Activated CD4-positive, CD25-positive, alpha-beta regulatory T cell treated with anti-CD3 and anti-CD28 coated beads, Interleukin-2, amount 50 U/mL, for 16 hours (primary cell): ENCODE results near the gene TTBK2.
A peak's percentile ranks its signal among the peaks of the same experiment; 100 is the strongest.
"Not testable (repeated sequence)": the region's sequence is repeated elsewhere in the genome, so short reads cannot be mapped to it uniquely, and the experiment has no call there.

ENCODE experiments used
- DNase-seq: peaks from one replicate; pipeline ENCODE4 v3.0.0-alpha.2; 2020; ENCODE audit warnings: low read depth, low spot score

Gene TTBK2

DNA sequence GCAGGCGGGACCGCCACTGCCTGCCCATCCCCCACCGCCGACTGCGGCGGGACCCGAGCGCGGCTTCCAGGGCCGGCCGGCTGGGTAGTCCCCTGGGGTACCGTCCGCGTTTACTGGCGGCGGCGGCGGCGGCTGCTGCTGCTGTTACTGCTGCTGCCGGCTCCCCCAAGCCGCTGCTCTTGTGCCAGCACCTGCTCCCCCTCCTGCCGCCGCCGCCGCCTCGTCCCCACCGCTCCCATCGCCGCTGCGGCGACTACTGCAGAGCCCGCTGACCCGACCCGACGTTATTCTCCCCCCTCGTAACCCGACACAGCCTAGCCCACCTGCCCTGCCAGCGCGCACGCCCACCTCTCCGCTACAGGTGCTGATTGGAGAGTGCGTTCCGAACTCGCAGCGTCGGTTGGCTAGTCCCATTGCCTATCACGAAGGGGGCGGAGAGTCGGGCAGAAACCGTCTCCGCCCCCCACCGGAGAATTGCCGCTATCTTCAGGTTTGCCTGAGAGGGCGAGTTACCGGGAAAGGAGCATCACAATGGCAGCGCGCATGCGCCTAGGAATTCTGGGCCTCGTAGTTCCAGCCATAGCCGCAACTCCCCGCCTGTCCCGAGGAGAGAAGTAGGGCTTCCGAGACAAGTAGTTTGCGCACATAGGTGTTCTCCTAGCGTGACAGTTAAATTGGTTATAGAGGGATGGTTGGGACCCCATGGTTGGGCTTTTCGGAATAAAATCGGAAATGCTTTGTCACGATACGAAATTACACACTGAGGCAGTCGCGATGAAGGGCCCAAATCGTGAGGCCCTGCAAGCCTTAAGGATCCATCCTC, at the start of gene TTBK2:
TTBK2 (minus strand) TSS at position 260 of the 823 bp plus-strand sequence. CDS start 42,161 bp downstream, outside the sequence.
- peak; percentile 95 for DNase-seq

DNA sequence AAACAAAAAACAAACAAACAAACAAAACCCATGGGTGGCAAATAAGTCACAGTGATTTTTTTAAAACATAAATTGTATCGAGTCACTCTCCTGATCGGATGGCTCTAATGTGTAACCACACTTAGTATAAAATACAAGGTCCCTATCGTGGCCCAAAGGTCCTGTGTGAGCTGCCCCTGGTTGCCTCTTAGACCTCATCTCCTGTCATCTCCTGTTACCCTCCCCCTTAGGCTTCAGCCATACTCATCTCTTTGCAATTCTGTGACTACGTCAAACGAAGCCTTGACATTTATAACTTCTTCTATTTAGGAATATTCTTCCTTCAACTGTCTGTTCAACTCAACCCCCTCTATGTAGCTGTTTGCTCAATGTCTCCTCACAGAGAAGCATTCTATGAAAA, 43.9 kb upstream of the TTBK2 start:
- DNase-seq: no peak

DNA sequence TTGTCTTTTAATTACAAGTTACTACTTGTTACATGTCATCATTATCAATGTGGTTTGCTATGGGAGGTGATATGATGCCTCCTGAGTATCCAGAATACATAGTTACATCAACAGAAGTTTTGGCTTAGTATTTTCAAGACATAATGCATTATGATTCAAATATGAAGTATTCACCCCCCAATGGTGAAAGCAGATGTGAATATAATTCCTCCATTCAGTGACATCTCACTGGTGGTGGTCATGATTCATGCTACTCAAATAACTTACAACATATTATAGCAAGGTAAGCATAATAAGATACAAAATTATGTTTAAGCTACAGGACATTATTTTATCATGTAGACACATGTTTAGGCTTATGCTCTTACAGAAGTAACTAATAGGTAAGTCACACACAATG, 34.9 kb upstream of the TTBK2 start:
- DNase-seq: no peak

DNA sequence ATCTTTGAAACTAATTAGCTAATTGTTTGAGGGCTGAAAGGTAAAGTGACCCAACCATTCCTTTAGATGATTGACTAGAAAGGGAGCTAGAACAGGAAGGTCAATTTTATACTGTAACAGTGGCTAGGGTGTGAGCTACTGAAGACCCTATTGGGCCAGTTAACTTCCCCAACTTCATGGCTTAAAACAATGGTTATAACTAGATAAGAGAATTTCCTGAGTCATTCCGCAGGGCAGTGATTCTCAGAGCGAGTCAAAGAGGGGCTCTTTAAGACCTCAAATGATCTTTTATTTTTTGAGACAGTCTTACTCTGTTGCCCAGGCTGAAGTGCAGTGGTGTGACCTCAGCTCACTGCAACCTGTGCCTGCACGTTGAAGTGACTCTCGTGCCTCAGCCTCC, 33.7 kb upstream of the TTBK2 start:
- DNase-seq: no peak

DNA sequence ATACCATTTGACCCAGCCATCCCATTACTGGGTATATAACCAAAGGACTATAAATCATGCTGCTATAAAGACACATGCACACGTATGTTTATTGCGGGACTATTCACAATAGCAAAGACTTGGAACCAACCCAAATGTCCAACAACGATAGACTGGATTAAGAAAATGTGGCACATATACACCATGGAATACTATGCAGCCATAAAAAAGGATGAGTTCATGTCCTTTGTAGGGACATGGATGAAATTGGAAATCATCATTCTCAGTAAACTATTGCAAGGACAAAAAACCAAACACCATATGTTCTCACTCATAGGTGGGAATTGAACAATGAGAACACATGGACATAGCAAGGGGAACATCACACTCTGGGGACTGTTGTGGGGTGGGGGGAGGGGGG, 28.3 kb upstream of the TTBK2 start:
- DNase-seq: not testable (repeated sequence)

DNA sequence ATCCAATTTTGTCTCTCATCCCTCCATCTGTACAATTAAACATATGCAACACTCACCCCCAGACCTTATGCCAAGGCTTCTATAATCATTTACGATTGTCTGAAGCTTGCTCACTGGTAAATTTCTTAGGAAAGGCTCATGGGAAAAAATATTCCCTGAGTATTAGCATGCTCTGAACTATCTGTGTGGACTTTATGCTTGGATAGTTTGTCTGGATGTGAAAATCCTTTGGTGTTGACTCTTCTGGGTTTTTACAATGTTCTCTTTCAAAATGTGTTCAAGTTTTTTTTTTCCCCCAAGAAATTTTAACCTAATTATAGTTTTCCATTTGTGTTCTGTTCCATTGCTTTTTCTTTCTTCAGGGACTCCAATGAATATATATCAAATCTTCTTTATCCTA, 19.9 kb upstream of the TTBK2 start:
- DNase-seq: no peak

DNA sequence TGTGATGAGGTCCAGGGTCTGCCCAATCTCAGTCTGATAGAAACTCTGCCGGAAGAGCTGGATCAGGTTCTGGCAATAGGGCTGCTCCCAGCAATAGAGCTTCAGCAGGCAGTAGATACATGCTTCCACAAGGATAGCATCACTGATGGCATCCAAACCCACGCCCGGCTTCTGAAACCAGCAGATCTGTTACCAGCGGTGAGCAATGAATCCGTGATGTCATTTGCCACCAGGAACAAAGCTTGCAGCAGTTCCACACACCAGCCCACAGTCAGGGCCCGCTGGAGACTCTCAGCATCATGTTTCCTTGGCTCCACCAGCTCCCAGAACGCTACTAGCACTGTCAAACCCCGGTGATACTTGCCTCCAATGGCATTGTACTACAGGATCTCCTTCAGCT, 19.3 kb upstream of the TTBK2 start:
- DNase-seq: no peak

DNA sequence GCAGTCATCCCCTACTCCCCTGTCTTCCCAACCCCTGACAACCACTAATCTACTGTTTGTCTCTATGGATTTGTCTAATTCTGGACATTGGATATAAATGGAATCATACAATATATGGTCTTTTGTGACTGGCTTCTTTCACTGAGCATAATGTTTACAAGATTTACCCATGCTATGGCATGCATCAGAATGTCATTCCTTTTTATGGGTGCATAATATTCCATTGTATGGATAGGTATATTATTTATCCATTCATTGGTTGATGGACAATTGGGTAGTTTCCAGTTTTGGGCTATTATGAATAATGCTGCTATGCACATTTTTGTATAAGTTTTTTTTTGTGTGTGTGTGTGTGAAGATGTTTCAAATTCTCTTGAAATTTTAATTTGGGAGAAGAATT, 16.6 kb upstream of the TTBK2 start:
- no peak for DNase-seq

DNA sequence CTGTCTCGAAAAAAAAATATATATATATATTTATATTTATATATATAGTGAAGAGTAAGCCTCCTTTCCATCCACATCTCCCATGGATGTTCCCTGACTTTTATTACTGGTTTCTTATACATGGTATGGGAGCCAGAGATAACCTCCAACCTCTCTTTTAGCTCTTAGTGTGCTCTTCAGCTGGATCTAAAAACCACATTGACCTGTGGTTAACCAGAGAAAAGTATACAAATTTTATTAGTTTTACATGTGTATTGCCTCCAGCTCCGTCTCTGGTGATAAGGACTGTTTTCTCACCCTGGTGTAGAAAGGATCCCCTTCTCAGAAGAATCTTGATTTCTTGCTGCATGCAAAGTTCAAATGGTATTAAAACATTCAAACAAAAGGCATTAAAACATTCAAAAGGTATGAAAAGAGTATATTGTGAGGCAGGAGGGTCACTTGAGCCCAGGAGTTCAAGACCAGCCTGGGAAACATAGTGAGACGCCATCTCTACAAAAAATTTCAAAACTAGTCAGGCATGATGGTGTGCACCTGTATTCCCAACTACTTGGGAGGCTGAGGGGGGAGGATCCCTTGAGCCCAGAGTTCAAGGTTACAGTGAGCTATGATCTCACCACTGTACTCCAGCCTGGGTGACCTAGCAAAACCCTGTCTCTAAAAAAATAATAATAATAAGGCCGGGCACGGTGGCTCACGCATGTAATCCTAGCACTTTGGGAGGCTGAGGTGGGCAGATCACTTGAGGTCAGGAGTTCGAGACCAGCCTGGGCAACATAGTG, 13.5 kb upstream of the TTBK2 start:
- DNase-seq: no peak

DNA sequence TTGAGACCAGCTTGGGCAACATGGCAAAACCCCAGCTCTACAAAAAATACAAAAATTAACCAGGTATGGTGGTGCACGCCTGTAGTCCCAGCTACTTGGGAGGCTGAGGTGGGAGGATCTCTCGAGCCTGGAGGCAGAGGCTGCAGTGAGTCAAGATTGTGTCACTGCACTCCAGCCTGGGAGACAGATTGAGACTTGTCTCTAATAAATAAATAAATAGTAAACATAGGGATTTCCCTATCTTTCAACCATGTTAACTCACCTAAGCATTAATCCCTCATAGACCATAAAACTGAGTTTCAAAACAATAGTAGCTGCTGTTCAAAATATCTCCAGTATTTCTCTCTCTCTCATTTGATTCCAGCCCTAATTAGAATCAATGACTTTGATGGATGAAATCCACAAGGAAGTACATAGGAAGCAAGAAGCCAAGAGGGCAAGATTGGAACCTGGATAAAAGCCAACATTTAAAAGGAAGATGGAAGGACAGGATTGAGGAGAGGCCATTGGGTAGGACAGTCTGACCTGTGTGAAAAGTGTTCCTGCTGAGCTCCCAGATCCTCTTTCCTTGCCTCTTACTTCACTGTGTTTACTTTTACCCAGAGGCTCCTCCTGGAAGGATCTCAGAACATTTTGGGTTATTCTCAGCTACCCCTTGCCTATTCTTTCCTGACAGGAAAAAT, 12.4 kb upstream of the TTBK2 start:
- DNase-seq: no peak

DNA sequence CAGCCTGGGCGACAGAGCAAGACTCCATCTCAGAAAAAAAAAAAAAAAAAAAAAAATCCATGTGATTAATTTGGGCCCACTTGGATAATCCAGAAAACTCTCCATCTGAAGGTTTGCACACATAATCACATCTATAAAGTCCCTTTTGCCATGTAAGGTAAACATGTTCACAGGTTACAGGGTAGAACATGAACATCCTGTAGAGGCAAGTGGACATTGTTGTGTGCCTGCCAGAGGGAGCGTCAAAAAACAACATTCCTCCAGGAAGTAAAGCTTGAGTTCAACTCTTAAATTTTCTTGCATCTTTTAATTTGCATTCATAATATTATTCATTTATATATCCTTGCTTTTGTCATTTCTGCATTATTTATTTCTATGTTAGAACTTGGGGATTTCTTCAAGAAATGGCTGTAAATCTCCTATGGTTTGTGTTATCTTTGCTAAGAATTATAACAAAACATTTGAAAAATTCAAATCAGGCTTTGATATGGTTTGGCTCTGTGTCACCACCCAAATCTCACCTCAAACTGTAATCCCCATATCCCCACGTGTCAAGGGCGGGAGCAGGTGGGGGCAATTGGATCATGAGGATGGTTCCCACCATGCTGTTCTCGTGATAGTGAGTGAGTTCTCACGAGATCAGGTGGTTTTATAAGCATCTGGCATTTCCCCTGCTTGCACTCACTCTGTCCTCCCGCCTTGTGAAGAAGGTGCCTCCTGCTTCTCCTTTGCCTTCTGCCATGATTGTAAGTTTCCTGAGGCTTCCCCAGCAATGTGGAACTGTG, 11.3 kb upstream of the TTBK2 start:
- DNase-seq: no peak

DNA sequence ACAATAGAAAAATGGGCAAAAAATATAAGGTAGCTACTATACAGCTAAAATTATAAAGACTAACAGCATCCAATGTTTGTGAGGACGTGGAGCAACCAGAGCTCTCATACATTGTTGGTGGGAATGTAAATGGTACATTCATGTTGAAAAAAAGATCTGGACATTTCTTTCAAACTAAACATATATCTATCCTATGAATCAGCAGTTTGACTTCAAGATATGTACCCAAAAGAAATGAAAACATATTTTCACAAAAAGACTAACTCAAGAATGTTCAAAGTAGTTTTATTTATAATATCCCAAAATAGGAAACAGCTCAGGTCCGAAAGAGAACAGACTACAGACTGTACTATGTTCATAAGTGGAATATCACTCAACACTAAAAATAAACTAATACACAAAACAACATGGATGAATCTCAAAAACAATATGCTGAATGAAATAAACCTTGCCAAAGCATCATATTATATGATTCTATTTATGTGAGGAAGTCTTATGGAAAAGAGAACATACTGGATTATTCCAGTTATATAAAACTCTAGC, 8.8 kb upstream of the TTBK2 start:
- DNase-seq: no peak

DNA sequence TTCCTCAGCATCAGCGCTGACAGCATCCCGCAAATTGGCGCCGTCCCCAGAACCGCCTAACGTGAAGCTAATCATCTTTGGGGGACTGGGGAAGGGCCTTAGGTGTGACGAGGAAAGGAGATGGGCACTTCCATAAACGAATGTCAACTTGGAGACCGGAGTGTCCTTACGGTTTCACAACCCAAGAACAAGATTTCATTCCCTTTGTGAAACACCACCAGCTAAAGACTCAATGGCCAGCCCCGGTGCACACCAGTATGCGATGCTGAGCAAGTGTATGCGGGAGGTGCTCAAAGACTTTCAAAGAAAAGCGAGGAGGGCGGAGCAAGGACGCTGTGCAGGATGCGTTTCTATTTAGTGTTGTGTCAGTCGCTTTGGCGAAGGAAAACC, 759 bp upstream of the TTBK2 start:
- DNase-seq: peak; percentile 8

DNA sequence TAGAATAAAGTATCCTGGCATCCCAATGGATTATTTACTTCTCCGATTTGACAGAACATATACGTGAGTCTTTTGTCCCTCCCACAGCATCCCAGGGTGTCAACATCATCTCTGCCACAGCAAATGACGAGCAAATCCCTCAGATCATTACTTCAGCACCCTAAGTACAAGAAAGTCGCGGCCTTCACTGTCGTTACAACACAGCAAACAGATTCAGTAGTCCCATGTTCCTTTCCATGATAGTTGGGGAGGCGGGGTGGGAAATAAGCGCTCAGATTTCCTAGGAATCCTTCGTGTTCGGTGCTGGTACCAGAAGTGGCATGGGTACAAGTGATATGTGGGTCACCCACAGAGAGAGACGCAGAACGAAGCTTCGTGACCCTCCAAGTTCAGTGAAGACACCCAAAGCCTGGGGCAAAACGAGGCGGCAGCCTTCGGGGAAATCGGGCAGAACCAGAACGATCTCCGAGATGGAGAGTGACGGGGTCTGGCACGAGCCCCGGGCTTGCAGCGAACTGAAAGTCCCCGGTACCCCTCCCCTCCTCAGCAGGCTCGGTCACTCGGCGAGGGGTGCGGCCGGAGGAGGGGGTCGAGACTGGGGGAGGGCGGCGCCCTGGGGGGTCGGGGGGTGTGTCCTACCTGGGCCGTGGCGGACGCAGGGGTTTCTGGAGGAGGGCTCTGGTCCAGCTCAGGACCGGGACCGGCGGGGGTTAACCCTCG, 619 bp downstream of the TTBK2 start:
- DNase-seq: peak; percentile 3

DNA sequence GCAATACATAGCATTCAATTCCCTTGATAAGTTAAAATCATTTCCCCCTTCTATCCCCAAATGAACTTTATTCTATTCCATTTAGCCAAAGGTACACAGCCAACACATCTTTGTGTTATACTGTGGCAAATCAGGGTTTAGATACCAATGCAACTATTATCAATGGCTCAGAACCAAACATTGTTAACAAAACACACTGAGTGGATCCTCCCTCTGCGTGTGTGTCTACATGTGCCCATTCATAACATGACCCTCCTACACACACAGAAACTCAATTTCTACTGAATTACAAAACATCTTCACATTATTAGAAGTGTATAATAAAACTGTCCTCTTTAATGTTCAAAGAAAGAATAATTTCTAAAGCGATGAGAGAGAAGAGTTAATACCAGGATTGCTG, 1.3 kb downstream of the TTBK2 start:
- no peak for DNase-seq

DNA sequence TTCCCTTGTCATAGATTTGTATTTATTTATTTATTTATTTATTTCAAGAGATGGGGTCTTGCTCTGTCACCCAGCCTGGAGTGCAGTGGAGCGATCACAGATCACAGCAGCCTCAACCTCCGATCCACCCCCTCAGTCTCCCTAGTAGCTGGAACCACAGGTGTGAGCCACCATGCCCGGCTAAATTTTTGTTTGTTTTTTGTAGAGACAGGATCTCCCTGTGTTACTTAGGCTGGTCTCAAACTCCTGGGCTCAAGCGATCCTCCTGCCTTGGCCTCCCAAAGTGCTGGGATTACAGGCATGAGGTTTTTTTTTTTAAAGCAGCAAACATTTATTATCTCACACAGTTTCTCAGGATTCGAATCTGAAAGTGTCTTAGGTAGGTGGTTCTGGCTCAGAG, 2.5 kb downstream of the TTBK2 start:
- no peak for DNase-seq

DNA sequence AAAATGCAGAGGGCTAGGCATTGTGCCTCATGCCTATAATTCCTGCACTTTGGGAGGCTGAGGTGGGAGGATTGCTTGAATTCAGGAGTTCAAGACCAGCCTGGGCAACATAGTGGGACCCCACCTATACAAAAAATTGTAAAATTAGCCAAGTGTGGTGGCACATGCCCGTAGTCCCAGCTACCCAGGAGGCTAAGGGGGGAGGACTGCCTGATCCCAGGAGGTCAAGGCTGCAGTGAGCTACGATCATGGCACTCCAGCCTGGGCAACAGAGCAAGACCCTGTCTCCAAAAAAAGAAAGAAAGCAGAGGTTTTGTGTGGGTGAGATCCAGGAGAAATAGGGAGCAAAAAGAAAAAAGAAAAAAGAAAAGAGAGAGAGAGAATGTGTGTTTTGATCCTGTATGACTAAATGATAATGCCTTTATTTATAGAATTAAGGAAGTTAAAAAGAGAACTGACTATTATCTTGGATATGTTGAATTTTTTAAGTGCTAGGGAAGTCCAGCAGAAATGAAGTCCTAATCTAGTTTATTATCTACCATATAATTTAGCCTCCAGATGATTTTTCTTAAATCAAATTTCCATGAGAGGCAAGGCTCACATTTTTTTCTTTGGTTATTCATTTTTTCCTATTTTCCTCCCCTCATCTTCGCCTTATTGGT, 4.8 kb downstream of the TTBK2 start:
- DNase-seq: no peak

DNA sequence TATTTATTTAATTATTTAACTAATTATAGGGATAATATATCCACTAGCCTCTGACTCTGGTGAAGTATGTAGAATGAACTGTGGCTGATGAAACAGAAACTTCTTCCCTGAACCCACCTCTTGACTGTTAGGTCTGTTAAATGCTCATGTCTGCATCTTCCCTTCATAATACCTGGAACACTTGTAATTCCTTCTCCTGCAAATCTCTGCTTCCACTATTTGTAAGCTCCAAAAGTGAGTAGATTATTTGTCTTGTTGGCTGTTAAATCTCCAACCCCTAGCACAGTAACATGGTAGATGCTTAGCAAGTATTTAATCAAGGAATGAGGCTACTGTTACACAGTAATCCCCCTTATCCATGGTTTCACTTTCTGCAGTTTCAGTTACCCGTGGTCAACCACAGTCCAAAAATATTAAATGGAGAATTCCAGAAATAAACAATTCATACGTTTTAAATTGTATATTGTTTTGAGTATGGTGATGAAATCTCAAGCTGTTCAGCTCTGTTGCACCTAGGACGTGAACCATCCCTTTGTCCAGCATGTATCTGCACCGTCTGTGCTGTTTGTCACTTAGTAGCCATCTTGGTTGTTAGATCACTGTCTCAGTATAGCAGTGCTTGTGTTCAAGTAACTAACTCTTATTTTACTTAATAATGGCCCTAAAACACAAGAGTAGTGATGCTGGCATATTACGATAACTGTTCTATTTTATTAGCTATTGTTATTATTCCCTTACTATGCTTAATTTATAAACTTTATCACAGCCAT, 5.7 kb downstream of the TTBK2 start:
- no peak for DNase-seq

DNA sequence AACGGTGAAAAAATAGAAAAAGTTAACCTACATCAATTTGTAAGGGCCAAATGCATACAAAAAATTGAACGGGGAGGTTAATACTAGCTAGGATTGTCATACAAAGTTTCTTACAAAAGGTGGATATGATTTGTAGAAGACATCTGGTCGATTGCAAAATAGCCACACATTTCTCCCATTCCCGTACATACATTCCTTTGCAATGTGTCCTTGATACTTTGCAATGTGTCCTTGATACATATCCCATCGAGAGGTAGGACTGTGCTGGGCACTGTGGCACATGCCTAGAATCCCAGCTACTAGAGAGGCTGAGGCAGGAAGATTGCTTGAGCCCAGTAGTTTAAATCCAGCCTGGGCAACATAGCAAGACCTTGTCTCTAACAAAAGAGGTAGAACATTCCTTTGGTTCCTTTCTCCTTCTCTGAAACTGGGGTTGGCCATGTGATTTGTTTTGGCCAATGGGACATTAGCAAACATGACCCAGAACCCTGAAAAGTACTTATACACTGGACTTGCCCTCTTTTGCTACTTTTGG, 9.5 kb downstream of the TTBK2 start:
- no peak for DNase-seq
